ENCODE results near the gene PIEZO2.

The PIEZO2 gene

DNA sequence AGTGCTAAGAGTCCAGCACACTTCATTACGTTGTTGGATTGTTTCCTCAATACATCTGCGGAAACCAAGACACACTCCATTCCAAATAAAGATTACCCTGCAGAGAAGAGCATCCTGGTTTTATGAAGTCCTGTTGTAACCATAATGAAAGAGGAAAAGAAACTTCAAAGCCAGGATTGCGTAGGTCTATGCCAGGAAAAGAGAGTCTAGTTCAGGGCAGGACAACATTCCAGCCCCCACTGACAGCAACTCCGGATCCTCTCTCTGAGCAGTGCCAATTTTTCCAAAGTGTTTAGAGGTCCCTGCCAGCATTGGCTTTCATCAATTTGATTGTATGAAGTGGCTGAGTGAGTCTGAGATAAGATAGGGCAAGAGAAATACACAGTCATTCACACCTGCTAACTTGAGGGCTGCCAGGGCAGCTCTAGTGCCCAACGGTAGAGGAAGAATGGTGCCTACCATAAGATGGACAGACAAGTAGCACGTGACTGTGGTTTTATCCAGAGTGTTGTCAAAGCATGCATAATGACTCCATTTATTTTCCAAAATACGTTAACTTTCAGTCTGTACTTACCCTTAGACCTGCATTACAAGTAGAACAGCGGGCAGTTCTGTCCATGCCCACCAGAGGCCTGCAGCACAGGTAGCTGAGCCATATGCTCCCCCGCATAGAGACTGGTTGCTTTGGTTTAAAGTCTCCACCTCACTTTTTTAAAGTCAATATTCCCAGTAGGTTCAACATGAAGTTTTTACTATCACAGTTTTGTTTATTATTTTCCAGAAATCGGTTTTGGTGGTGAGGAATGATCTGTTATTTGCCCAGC lies 23.7 kb downstream of the PIEZO2 start:
- TF ChIP-seq, protein P1, sequence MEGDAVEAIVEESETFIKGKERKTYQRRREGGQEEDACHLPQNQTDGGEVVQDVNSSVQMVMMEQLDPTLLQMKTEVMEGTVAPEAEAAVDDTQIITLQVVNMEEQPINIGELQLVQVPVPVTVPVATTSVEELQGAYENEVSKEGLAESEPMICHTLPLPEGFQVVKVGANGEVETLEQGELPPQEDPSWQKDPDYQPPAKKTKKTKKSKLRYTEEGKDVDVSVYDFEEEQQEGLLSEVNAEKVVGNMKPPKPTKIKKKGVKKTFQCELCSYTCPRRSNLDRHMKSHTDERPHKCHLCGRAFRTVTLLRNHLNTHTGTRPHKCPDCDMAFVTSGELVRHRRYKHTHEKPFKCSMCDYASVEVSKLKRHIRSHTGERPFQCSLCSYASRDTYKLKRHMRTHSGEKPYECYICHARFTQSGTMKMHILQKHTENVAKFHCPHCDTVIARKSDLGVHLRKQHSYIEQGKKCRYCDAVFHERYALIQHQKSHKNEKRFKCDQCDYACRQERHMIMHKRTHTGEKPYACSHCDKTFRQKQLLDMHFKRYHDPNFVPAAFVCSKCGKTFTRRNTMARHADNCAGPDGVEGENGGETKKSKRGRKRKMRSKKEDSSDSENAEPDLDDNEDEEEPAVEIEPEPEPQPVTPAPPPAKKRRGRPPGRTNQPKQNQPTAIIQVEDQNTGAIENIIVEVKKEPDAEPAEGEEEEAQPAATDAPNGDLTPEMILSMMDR (IDR thresholded peaks at IDR 0.05; ENCODE audit: control insufficient read depth, insufficient read depth, low read depth, low read length, missing control alignments) = no peak
- no peak for DNase-seq (ENCODE audit: low read depth)
- H3K4me3 ChIP-seq (ENCODE audit: control insufficient read depth, low read depth, low read length) = no peak overlapping the region

DNA sequence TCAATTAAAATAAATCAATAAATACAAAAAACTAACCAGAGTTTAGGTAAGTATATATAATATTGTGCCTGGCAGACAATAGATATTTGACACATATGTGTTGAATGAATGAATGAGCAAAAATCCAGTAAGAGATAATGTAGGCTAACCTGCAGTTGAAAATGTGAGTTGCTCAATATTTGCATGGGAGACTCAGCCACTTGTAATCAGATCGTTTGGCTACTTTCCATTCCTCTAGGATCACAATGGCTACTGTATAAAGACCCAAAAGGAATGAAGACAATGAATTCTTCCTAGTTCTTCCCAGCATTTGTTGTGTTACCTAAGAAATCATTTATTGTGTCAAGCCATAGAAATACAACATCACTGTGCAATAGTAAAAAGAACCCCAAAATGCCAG lies 25.3 kb downstream of the PIEZO2 start:
- no peak for DNase-seq (ENCODE audit: low read depth)
- TF ChIP-seq, protein P1 (IDR thresholded peaks at IDR 0.05; ENCODE audit: control insufficient read depth, insufficient read depth, low read depth, low read length, missing control alignments) = no peak
- H3K4me3 ChIP-seq (ENCODE audit: control insufficient read depth, low read depth, low read length) = no peak overlapping the region

DNA sequence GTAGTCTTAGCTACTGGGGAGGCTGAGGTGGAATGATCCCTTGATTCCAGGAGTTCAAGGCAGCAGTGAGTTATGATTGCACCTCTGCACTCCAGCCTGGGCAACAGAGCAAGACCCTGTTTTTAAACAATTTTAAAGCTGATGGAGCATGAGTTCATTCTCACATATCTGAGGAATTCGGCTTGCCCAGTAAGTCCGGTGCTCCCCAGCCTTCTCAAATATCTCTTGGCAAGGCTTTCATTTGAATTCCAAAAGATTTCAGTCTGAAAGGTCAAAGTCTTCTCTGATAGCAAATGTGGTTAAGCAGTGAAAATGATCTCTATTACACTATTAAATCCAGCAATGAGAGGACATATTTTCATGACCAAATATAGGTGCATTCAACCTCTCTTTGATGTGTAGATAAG lies 27.9 kb downstream of the PIEZO2 start:
- DNase-seq (ENCODE audit: low read depth) = no peak
- TF ChIP-seq, protein P1 (IDR thresholded peaks at IDR 0.05; ENCODE audit: control insufficient read depth, insufficient read depth, low read depth, low read length, missing control alignments) = no peak
- no peak overlapping the region for H3K4me3 ChIP-seq (ENCODE audit: control insufficient read depth, low read depth, low read length)

DNA sequence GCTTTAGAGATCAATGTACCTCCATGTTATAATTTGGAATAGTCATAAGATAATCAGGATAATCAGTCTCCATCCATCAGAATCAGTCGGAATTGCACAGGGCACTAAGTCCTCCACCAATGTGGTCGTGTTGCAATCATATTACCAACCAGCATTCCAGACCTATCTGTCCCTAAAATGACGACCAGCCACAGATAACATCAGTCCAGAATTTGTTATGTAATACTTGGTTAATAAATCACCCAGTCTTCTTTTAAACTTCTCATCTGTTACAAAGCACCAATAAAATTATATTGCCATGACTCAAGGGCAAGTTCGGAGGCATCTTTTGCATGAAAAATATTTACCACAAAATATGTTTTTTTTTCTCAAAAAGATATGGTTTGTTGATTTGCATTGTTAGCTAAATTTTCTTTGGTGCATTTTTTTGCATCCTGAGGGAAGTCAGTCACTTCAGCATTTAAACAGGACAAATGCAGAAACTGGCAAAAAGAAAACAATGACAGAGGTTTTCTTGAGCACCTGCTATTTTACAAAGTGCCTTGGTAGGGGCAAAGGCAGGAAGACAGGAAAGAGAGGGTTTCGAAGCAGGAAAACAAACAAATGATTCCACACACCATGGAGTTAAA lies 29.3 kb downstream of the PIEZO2 start:
- H3K4me3 ChIP-seq (ENCODE audit: control insufficient read depth, low read depth, low read length) = no peak overlapping the region
- peak; percentile 69 for DNase-seq (ENCODE audit: low read depth)
- TF ChIP-seq, protein P1 (IDR thresholded peaks at IDR 0.05; ENCODE audit: control insufficient read depth, insufficient read depth, low read depth, low read length, missing control alignments) = no peak

DNA sequence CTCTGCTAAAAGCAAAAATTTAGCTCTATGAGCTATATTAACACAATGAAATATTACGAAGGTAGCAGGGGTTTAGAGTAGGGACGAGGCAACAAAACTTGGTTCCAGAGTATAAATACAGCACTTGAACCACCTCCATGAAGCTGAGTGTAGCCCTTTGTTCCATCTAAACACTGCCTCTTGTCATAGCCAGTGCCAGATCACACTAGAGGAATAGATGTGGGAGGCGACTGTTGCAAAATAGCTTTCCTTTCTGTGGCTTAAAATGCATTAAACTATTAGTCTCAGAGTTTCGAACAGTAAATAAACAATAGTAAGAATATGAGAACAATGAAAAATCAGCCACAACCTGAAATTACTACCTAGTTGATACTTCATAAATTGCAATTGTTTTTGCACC lies 29.8 kb downstream of the PIEZO2 start:
- TF ChIP-seq, protein P1 (IDR thresholded peaks at IDR 0.05; ENCODE audit: control insufficient read depth, insufficient read depth, low read depth, low read length, missing control alignments) = no peak
- no peak for DNase-seq (ENCODE audit: low read depth)
- H3K4me3 ChIP-seq (ENCODE audit: control insufficient read depth, low read depth, low read length) = no peak overlapping the region

DNA sequence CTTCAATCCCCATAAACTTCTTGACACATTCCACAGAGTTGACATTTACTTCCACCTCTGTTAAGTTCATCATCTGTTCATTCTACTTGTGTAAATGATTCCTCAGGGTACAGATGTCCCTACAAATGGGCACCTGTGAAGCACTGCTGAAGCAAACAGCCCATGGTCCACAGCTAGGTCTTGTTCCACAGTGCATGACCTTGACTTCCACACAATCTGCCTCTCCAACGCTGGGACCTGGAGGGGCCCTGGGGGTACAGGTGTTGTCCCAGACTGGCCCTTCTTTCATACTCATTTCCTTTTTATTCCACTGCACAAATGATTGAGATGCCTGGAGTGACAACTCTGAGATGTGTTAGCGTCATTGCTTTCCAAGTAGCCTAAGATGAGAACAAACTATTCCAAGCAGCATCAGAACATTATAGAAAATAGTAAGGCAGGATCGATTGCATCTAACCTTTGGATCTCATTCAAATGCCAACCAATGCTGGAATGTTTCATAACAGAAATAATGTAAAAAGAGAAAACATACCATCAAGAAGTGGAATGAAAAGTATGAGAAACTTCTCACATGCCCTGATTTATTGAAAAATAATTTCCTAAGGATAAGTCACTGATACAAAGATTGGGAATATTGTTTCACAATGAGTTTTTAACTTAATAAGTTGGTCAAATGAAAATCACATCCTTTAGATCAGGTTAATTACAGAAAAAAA lies 31.2 kb downstream of the PIEZO2 start:
- DNase-seq (ENCODE audit: low read depth) = no peak
- H3K4me3 ChIP-seq (ENCODE audit: control insufficient read depth, low read depth, low read length) = no peak overlapping the region
- TF ChIP-seq, protein P1 (IDR thresholded peaks at IDR 0.05; ENCODE audit: control insufficient read depth, insufficient read depth, low read depth, low read length, missing control alignments) = no peak
